Myocyte (in vitro differentiated cells): Measurements from ENCODE around the gene PARP2. TPM values are rescaled to one million over a fixed set of nuclear protein-coding genes. Genes with fewer than 3 reads are reported as not detected.
A peak's percentile ranks its signal among the peaks of the same experiment; 100 is the strongest.
"Not testable (repeated sequence)": the region's sequence is repeated elsewhere in the genome, so short reads cannot be mapped to it uniquely, and the experiment has no call there.

Experiments used
- DNase-seq: peaks from one replicate; pipeline ENCODE4 v3.0.0-alpha.2; 2012; ENCODE audit warnings: low read depth
- polyA plus RNA-seq: library from polyadenylated mRNA; unstranded; fragments of >200 nt; gene quantifications from one replicate; pipeline ENCODE4 v1.2.1, GENCODE V29; 2012; ENCODE audit warnings: missing spikeins
- total RNA-seq: library from RNA; depleted of rRNA; stranded (reverse); fragments of >200 nt; gene quantifications from 2 replicates; pipeline ENCODE4 v1.2.3, GENCODE V29; 2014

PARP2 gene
- 17.2 and 21.1 TPM in 2 replicates for total RNA-seq
- polyA plus RNA-seq, result 16.8 TPM

GRCh38 chr14:20343092-20343861 lies at the start of gene PARP2:
Gene PARP2, plus strand, starts transcription at chr14:20343635. Its CDS starts 7 bp downstream, at chr14:20343642.
- DNase-seq, result peak; percentile 100

GRCh38 chr14:20294636-20295035 lies 48.8 kb upstream of the PARP2 start:
- no peak for DNase-seq

GRCh38 chr14:20295067-20295466 lies 48.4 kb upstream of the PARP2 start:
- DNase-seq, result no peak

GRCh38 chr14:20302042-20302755 lies 41.2 kb upstream of the PARP2 start:
- peak; percentile 7 for DNase-seq

GRCh38 chr14:20305265-20306078 lies 38.0 kb upstream of the PARP2 start, which contains the start of gene TTC5:
Gene TTC5, minus strand, starts transcription at chr14:20305951. Its CDS starts 14 bp downstream, at chr14:20305937.
- DNase-seq, result peak; percentile 94

GRCh38 chr14:20306079-20306423 lies 37.4 kb upstream of the PARP2 start:
- no peak for DNase-seq

- DNase-seq, result no peak
Measured at GRCh38 chr14:20314026-20314425, 29.4 kb upstream of the PARP2 start.

- no peak for DNase-seq
Measured at GRCh38 chr14:20317720-20318119, 25.7 kb upstream of the PARP2 start.

- DNase-seq, result peak; percentile 75
Measured at GRCh38 chr14:20327005-20327869, 16.2 kb upstream of the PARP2 start.

- no peak for DNase-seq
Measured at GRCh38 chr14:20328705-20329104, 14.7 kb upstream of the PARP2 start.

GRCh38 chr14:20329355-20329754 lies 14.1 kb upstream of the PARP2 start:
- DNase-seq, result no peak

- DNase-seq, result no peak
Measured at GRCh38 chr14:20331053-20331613, 12.3 kb upstream of the PARP2 start.

GRCh38 chr14:20332431-20332787 lies 11.0 kb upstream of the PARP2 start:
- peak; percentile 34 for DNase-seq

- peak; percentile 92 for DNase-seq
Measured at GRCh38 chr14:20332788-20333493, 10.5 kb upstream of the PARP2 start, which contains the start of gene CCNB1IP1. Gene CCNB1IP1, minus strand, starts transcription at chr14:20333279. Its CDS starts 16,756 bp downstream, at chr14:20316523.

GRCh38 chr14:20333494-20333841 lies 10.0 kb upstream of the PARP2 start:
- DNase-seq, result no peak

GRCh38 chr14:20334017-20334416 lies 9.4 kb upstream of the PARP2 start:
- no peak for DNase-seq

GRCh38 chr14:20341032-20341431 lies 2.4 kb upstream of the PARP2 start:
- not testable (repeated sequence) for DNase-seq

GRCh38 chr14:20341646-20342045 lies 1.8 kb upstream of the PARP2 start:
- DNase-seq, result no peak

- no peak for DNase-seq
Measured at GRCh38 chr14:20343862-20344220, 406 bp downstream of the PARP2 start.

- no peak for DNase-seq
Measured at GRCh38 chr14:20345366-20345765, 1.9 kb downstream of the PARP2 start.
